ENCODE results near the gene RAB13. TPM values are rescaled to one million over a fixed set of nuclear protein-coding genes. Genes with fewer than 3 reads are reported as not detected.
A peak's percentile ranks its signal among the peaks of the same experiment; 100 is the strongest.

The RAB13 gene
- total and polyA plus RNA-seq, 2 of the 13 experiments (the other 11 are each of a cell fraction or from before 2014, with no cell fraction given) = 15.9 to 24.7 TPM

DNA sequence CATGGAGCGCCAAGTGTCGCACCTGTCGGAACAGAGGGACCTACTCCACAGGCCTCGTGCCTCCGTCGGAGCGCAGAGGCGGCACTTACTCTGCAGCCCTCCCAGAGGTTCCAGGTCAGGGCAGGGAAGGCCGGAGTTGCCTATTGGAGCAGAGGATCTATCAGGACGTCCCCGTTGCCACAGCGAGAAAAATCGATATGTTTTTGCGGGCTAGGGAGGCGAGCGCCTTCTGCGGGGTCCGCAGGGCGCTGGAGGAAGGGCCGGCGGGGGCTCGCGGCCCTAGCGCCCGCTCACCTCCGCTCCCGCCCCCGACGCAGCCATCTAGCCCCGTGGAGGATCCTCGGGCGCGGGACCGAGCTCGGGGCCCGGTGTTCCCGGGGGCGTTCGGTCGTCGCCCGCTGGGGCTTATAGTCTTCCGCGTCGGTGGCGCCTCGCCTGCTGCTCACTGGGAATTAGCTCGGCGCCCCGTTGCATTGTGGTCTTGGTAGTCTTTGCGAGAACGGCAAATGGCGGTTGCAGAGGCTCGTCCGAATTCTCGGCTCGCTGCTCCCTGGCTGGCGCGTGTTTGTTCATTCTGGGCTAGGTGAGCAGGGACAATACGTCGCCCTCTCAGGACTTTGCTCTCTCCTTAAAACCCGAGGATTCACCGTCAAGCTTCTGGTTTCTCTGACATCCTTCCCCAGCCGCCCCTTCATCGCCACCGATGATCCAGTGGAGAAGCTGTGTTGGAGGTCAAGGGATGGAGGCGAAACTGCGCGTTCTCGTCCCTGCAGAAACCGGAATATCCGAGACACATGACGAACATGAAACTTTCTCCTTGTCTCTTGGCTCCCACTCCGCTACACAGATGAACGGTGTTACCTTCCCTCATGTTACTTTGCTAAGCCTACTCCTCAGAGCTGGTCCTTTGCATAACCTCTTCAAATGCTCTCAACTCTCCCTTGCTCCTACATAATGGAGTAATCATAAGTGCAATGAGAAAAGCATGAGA is 8.6 kb downstream of the RAB13 start, which contains the start of gene JTB (continued):
- TF ChIP-seq ZSCAN31 (CRISPR knock-in tag; IDR thresholded peaks at IDR 0.05; ENCODE audit: low read depth) (0 out of 2 replicates have a peak, but pooled peaks have one; percentile 35), GABPA (IDR thresholded peaks at IDR 0.05; ENCODE audit: low read depth, low read length) (no peak), GABPA (CRISPR knock-in tag; IDR thresholded peaks at IDR 0.05; ENCODE audit: low read depth) (peak; percentile 75), CEBPG (CRISPR knock-in tag; IDR thresholded peaks at IDR 0.05) (peak; percentile 13), ATAD3A (CRISPR knock-in tag; IDR thresholded peaks at IDR 0.05) (no peak), EHMT2 (IDR thresholded peaks at IDR 0.05; ENCODE audit: borderline replicate concordance, low read depth, low read length) (no peak), ZMYM2 (CRISPR knock-in tag; IDR thresholded peaks at IDR 0.05) (peak; percentile 65; the same call in 1 of the 2 replicates), MIXL1 (CRISPR knock-in tag; IDR thresholded peaks at IDR 0.05) (peak; percentile 38; the same call in 1 of the 2 replicates), ATF7-NPFF (CRISPR knock-in tag; IDR thresholded peaks at IDR 0.05; ENCODE audit: low read depth) (peak; percentile 81; the same call in 1 of the 2 replicates), KMT2A (CRISPR knock-in tag; IDR thresholded peaks at IDR 0.05) (peak; percentile 79; the same call in 1 of the 2 replicates), ZSCAN22 (CRISPR knock-in tag; IDR thresholded peaks at IDR 0.05) (no peak; the same call in 1 of the 2 replicates), ZNF792 (CRISPR knock-in tag; IDR thresholded peaks at IDR 0.05) (no peak; the same call in 1 of the 2 replicates)
- TF ChIP-seq, protein P1, sequence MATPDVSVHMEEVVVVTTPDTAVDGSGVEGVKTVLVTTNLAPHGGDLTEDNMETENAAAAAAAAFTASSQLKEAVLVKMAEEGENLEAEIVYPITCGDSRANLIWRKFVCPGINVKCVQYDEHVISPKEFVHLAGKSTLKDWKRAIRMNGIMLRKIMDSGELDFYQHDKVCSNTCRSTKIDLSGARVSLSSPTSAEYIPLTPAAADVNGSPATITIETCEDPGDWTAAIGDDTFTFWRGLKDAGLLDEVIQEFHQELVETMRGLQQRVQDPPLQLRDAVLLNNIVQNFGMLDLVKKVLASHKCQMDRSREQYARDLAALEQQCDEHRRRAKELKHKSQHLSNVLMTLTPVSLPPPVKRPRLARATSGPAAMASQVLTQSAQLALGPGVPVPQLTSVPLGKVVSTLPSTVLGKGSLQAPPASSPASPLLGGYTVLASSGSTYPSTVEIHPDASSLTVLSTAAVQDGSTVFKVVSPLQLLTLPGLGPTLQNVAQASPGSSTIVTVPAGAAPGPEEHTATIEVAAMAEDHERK (CRISPR knock-in tag; IDR thresholded peaks at IDR 0.05; ENCODE audit: low read depth) = peak; percentile 47; the same call in 1 of the 2 replicates
- TF ChIP-seq, protein P2, sequence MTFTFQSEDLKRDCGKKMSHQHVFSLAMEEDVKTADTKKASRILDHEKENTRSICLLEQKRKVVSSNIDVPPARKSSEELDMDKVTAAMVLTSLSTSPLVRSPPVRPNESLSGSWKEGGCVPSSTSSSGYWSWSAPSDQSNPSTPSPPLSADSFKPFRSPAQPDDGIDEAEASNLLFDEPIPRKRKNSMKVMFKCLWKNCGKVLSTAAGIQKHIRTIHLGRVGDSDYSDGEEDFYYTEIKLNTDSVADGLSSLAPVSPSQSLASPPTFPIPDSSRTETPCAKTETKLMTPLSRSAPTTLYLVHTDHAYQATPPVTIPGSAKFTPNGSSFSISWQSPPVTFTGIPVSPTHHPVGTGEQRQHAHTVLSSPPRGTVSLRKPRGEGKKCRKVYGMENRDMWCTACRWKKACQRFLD (CRISPR knock-in tag; IDR thresholded peaks at IDR 0.05; ENCODE audit: borderline replicate concordance) = no peak
- TF ChIP-seq, protein P3, sequence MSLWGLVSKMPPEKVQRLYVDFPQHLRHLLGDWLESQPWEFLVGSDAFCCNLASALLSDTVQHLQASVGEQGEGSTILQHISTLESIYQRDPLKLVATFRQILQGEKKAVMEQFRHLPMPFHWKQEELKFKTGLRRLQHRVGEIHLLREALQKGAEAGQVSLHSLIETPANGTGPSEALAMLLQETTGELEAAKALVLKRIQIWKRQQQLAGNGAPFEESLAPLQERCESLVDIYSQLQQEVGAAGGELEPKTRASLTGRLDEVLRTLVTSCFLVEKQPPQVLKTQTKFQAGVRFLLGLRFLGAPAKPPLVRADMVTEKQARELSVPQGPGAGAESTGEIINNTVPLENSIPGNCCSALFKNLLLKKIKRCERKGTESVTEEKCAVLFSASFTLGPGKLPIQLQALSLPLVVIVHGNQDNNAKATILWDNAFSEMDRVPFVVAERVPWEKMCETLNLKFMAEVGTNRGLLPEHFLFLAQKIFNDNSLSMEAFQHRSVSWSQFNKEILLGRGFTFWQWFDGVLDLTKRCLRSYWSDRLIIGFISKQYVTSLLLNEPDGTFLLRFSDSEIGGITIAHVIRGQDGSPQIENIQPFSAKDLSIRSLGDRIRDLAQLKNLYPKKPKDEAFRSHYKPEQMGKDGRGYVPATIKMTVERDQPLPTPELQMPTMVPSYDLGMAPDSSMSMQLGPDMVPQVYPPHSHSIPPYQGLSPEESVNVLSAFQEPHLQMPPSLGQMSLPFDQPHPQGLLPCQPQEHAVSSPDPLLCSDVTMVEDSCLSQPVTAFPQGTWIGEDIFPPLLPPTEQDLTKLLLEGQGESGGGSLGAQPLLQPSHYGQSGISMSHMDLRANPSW (CRISPR knock-in tag; IDR thresholded peaks at IDR 0.05; ENCODE audit: borderline replicate concordance) = no peak; the same call in 1 of the 2 replicates
- TF ChIP-seq, protein P4, sequence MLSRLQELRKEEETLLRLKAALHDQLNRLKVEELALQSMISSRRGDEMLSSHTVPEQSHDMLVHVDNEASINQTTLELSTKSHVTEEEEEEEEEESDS (CRISPR knock-in tag; IDR thresholded peaks at IDR 0.05; ENCODE audit: borderline replicate concordance) = peak; percentile 63; the same call in 1 of the 2 replicates
- TF ChIP-seq, protein P5, sequence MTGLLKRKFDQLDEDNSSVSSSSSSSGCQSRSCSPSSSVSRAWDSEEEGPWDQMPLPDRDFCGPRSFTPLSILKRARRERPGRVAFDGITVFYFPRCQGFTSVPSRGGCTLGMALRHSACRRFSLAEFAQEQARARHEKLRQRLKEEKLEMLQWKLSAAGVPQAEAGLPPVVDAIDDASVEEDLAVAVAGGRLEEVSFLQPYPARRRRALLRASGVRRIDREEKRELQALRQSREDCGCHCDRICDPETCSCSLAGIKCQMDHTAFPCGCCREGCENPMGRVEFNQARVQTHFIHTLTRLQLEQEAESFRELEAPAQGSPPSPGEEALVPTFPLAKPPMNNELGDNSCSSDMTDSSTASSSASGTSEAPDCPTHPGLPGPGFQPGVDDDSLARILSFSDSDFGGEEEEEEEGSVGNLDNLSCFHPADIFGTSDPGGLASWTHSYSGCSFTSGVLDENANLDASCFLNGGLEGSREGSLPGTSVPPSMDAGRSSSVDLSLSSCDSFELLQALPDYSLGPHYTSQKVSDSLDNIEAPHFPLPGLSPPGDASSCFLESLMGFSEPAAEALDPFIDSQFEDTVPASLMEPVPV (CRISPR knock-in tag; IDR thresholded peaks at IDR 0.05) = no peak
- TF ChIP-seq, protein P6, sequence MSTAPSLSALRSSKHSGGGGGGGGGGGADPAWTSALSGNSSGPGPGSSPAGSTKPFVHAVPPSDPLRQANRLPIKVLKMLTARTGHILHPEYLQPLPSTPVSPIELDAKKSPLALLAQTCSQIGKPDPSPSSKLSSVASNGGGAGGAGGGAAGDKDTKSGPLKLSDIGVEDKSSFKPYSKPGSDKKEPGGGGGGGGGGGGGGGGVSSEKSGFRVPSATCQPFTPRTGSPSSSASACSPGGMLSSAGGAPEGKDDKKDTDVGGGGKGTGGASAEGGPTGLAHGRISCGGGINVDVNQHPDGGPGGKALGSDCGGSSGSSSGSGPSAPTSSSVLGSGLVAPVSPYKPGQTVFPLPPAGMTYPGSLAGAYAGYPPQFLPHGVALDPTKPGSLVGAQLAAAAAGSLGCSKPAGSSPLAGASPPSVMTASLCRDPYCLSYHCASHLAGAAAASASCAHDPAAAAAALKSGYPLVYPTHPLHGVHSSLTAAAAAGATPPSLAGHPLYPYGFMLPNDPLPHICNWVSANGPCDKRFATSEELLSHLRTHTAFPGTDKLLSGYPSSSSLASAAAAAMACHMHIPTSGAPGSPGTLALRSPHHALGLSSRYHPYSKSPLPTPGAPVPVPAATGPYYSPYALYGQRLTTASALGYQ (CRISPR knock-in tag; IDR thresholded peaks at IDR 0.05) = no peak
- TF ChIP-seq, protein P7, sequence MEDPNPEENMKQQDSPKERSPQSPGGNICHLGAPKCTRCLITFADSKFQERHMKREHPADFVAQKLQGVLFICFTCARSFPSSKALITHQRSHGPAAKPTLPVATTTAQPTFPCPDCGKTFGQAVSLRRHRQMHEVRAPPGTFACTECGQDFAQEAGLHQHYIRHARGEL (CRISPR knock-in tag; IDR thresholded peaks at IDR 0.05) = peak; percentile 64; the same call in 1 of the 2 replicates
